H1 (cell line): Measurements from ENCODE around the gene SLC8A1. TPM values are rescaled to one million over a fixed set of nuclear protein-coding genes. Genes with fewer than 3 reads are reported as not detected.

ENCODE experiments used
- CTCF ChIA-PET: fragments of 300-600 bp; sonication (Branson Sonifier 250); formaldehyde crosslinking; loops from one replicate; lab custom pipeline; 2021; ENCODE audit not compliant: partially characterized antibody; lab: Charles Lee
- POLR2A ChIA-PET: fragments of 300-600 bp; sonication (Branson Sonifier 250); formaldehyde crosslinking; loops from one replicate; lab custom pipeline; 2021; ENCODE audit warnings: inconsistent platforms; ENCODE audit not compliant: partially characterized antibody; lab: Charles Lee
- DNase-seq, 2 experiments: peaks; one replicate each; pipeline versions ENCODE4 v3.0.0 to v3.0.0-alpha.2; 2010 to 2022; ENCODE audit warnings: low spot score in 2 of 2, low read depth in 1 of 2, mixed read lengths in 1 of 2
- FAIRE-seq: peaks from 2 replicates; lab custom pipeline; 2011; peaks lifted over from hg19 to GRCh38; lab: Jason Lieb, UNC
- H2AFZ ChIP-seq: 2 replicates; pipeline ENCODE4 v1.8.1; 2012; ENCODE audit warnings: low read length, inconsistent platforms
- H2AK5ac ChIP-seq: 2 replicates; pipeline ENCODE4 v1.6.1; 2013; ENCODE audit warnings: low read depth, low read length
- H2BK120ac ChIP-seq: replicated peaks from 2 replicates; pipeline ENCODE3; 2013; ENCODE audit warnings: low read depth, low read length, inconsistent platforms
- H2BK12ac ChIP-seq: 2 replicates; pipeline ENCODE4 v1.6.1; 2013; ENCODE audit warnings: low read depth, low read length
- H2BK15ac ChIP-seq: 2 replicates; pipeline ENCODE4 v1.6.1; 2013; ENCODE audit warnings: low read length
- H2BK20ac ChIP-seq: 2 replicates; pipeline ENCODE4 v1.6.1; 2013; ENCODE audit warnings: low read length
- H2BK5ac ChIP-seq: 2 replicates; pipeline ENCODE4 v1.6.1; 2013; ENCODE audit warnings: low read depth, low read length
- H3K14ac ChIP-seq: 2 replicates; pipeline ENCODE4 v1.6.1; 2013; ENCODE audit warnings: inconsistent platforms; ENCODE audit not compliant: insufficient read length
- H3K18ac ChIP-seq: 2 replicates; pipeline ENCODE4 v1.6.1; 2013; ENCODE audit warnings: low read length; ENCODE audit errors: extremely low read depth
- H3K23ac ChIP-seq: 2 replicates; pipeline ENCODE4 v1.6.1; 2013; ENCODE audit warnings: inconsistent platforms; ENCODE audit not compliant: insufficient read length
- H3K23me2 ChIP-seq: 2 replicates; pipeline ENCODE4 v1.6.1; 2013; ENCODE audit warnings: low read depth, low read length
- H3K27ac ChIP-seq: 2 replicates; pipeline ENCODE4 v1.6.1; 2011; ENCODE audit warnings: low read depth, low read length, inconsistent platforms
- H3K27me3 ChIP-seq, 4 experiments: replicated peaks in 1 of 4; 1 replicate in 1 of 4; 2 replicates in 3 of 4; pipeline versions ENCODE4 v1.6.1 to v1.8.1; 2011 to 2013; ENCODE audit warnings: low read length in 3 of 4, mild to moderate bottlenecking in 3 of 4, inconsistent platforms in 2 of 4, mixed read lengths in 2 of 4, moderate library complexity in 1 of 4; ENCODE audit not compliant: control insufficient read depth in 3 of 4, insufficient read depth in 3 of 4; ENCODE audit errors: extremely low read depth in 1 of 4
- H3K36me3 ChIP-seq, 4 experiments: 2 replicates each; pipeline versions ENCODE4 v1.6.1 to v1.8.1; 2011 to 2013; ENCODE audit warnings: mild to moderate bottlenecking in 4 of 4, low read length in 3 of 4, moderate library complexity in 2 of 4, control low read depth in 1 of 4, inconsistent platforms in 1 of 4; ENCODE audit not compliant: insufficient read depth in 4 of 4, control insufficient read depth in 2 of 4
- H3K4ac ChIP-seq: replicated peaks from 2 replicates; pipeline ENCODE3; 2013; ENCODE audit warnings: low read length, low read depth, mixed read lengths, inconsistent platforms; ENCODE audit not compliant: insufficient read length
- H3K4me1 ChIP-seq, 4 experiments: replicated peaks in 1 of 4; 1 replicate in 1 of 4; 2 replicates in 3 of 4; pipeline versions ENCODE4 v1.6.1 to v1.8.1; 2011 to 2013; ENCODE audit warnings: low read length in 3 of 4, inconsistent platforms in 2 of 4, mixed read lengths in 1 of 4; ENCODE audit not compliant: insufficient read depth in 4 of 4, control insufficient read depth in 3 of 4
- H3K4me2 ChIP-seq, 2 experiments: 2 replicates each; pipeline versions ENCODE4 v1.6.1 to v1.8.1; 2011 to 2013; ENCODE audit warnings: low read depth in 2 of 2, low read length in 2 of 2, control low read depth in 1 of 2, inconsistent platforms in 1 of 2, mild to moderate bottlenecking in 1 of 2; ENCODE audit not compliant: insufficient read depth in 1 of 2
- H3K4me3 ChIP-seq, 4 experiments: fragments of 200-600, 300-600 bp in 1 of 4; sonication (generic), shearing (Covaris generic), sonication (Bioruptor Twin) in 1 of 4; 2 replicates each; pipeline versions ENCODE4 v1.5.1 to v1.8.1; 2011 to 2016; ENCODE audit warnings: low read length in 4 of 4, low read depth in 3 of 4, control low read depth in 2 of 4, inconsistent platforms in 2 of 4, mild to moderate bottlenecking in 2 of 4, mixed read lengths in 1 of 4, moderate library complexity in 1 of 4; ENCODE audit not compliant: insufficient read depth in 2 of 4; ENCODE audit errors: extremely low read depth in 1 of 4
- H3K56ac ChIP-seq: replicated peaks from 2 replicates; pipeline ENCODE3; 2013; ENCODE audit warnings: low read depth, mild to moderate bottlenecking, mixed read lengths, low read length, inconsistent platforms; ENCODE audit not compliant: insufficient read length
- H3K79me1 ChIP-seq: 2 replicates; pipeline ENCODE4 v1.6.1; 2013; ENCODE audit warnings: low read depth, low read length, control low read depth
- H3K79me2 ChIP-seq, 2 experiments: 2 replicates each; pipeline versions ENCODE4 v1.6.1 to v1.8.1; 2012 to 2013; ENCODE audit warnings: low read length in 2 of 2, mild to moderate bottlenecking in 2 of 2, inconsistent platforms in 1 of 2; ENCODE audit not compliant: insufficient read depth in 2 of 2, control insufficient read depth in 1 of 2
- H3K9ac ChIP-seq, 4 experiments: replicated peaks in 1 of 4; 1 replicate in 1 of 4; 2 replicates in 3 of 4; pipeline versions ENCODE4 v1.6.1 to v1.8.1; 2011 to 2013; ENCODE audit warnings: low read depth in 3 of 4, low read length in 3 of 4, control low read depth in 2 of 4, mild to moderate bottlenecking in 2 of 4, moderate library complexity in 2 of 4, inconsistent platforms in 1 of 4; ENCODE audit errors: extremely low read depth in 1 of 4
- H3K9me3 ChIP-seq, 2 experiments: 2 replicates each; pipeline versions ENCODE4 v1.6.1 to v1.8.1; 2012 to 2013; ENCODE audit warnings: mild to moderate bottlenecking in 2 of 2, moderate library complexity in 2 of 2, control low read depth in 1 of 2, inconsistent platforms in 1 of 2, low read depth in 1 of 2, low read length in 1 of 2, mixed read lengths in 1 of 2; ENCODE audit not compliant: insufficient read depth in 2 of 2
- H4K20me1 ChIP-seq, 2 experiments: replicated peaks in 1 of 2; 2 replicates each; pipeline versions ENCODE3 to v1.8.1; 2011 to 2013; ENCODE audit warnings: inconsistent platforms in 2 of 2, low read length in 2 of 2, mild to moderate bottlenecking in 1 of 2; ENCODE audit not compliant: insufficient read depth in 2 of 2, control insufficient read depth in 1 of 2
- H4K5ac ChIP-seq: 2 replicates; pipeline ENCODE4 v1.6.1; 2013; ENCODE audit warnings: low read length, low read depth, mixed read lengths, inconsistent platforms; ENCODE audit not compliant: insufficient read length
- H4K8ac ChIP-seq: 2 replicates; pipeline ENCODE4 v1.8.0; 2013; ENCODE audit warnings: mild to moderate bottlenecking, moderate library complexity, low read length, inconsistent platforms; ENCODE audit not compliant: insufficient read depth; ENCODE audit errors: extremely low read depth
- H4K91ac ChIP-seq: replicated peaks from 2 replicates; pipeline ENCODE3; 2013; ENCODE audit warnings: low read length, mixed read lengths, inconsistent platforms; ENCODE audit not compliant: insufficient read length
- ATF3 ChIP-seq: IDR thresholded peaks from 2 replicates; pipeline ENCODE4 v1.6.1; 2011; ENCODE audit warnings: low read depth, mild to moderate bottlenecking, low read length; ENCODE audit not compliant: insufficient read depth
- CHD2 ChIP-seq: IDR thresholded peaks from 2 replicates; pipeline ENCODE4 v1.6.1; 2012; ENCODE audit warnings: low read length, improper control_type of control experiment
- FOSL1 ChIP-seq: IDR thresholded peaks from 2 replicates; pipeline ENCODE4 v1.6.1; 2011; ENCODE audit warnings: mild to moderate bottlenecking, low read depth, low read length, moderate library complexity; ENCODE audit not compliant: insufficient read depth
- GABPA ChIP-seq: IDR thresholded peaks from 2 replicates; pipeline ENCODE4 v1.6.1; 2011; ENCODE audit warnings: mild to moderate bottlenecking, low read length, moderate library complexity, borderline replicate concordance; ENCODE audit not compliant: insufficient read depth
- HDAC6 ChIP-seq: IDR thresholded peaks from one replicate; pipeline ENCODE4 v1.7.1; 2012; ENCODE audit warnings: low read depth, mild to moderate bottlenecking, inconsistent platforms, low read length, moderate library complexity
- MAFK ChIP-seq: IDR thresholded peaks from 2 replicates; pipeline ENCODE4 v1.6.1; 2012; ENCODE audit warnings: low read depth, mild to moderate bottlenecking, improper control_type of control experiment, low read length
- MAX ChIP-seq: IDR thresholded peaks from 2 replicates; pipeline ENCODE4 v1.6.1; 2012; ENCODE audit warnings: inconsistent platforms
- WGBS, 2 experiments: shearing (Covaris generic) in 1 of 2; methylation state at CpG; one replicate each; pipeline versions ENCODE4 v1.1.6 to v1.1.7; 2013 to 2015; ENCODE audit warnings: low lambda C conversion rate in 2 of 2, mixed read lengths in 2 of 2, inconsistent platforms in 1 of 2, low coverage in 1 of 2, missing lambda C conversion rate in 1 of 2; ENCODE audit not compliant: insufficient replicate concordance in 2 of 2, insufficient coverage in 1 of 2, insufficient read length in 1 of 2; ENCODE audit errors: extremely low coverage in 1 of 2, missing lambda C conversion rate in 1 of 2; 5-methylcytosine and 5-hydroxymethylcytosine counted together
- polyA plus RNA-seq, 7 experiments: library from polyadenylated mRNA; depleted of rRNA in 3 of 7; stranded (reverse) in 5 of 7; unstranded in 2 of 7; fragments of >200 nt in 5 of 7; fragments of 200-250 nt in 2 of 7; gene quantifications; 1 replicate in 5 of 7; 2 replicates in 1 of 7; 4 replicates in 1 of 7; pipeline versions ENCODE4 v1.2.1 to v1.2.3, GENCODE V29; 2011 to 2013; ENCODE audit warnings: missing spikeins in 2 of 7, mixed read lengths in 2 of 7
- total RNA-seq: library from RNA; stranded (reverse); fragmentation: NEBNext Ultra II Directional; extraction: Animal tissue kit (Norgen Biotek cat#: 25700); gene quantifications from 2 replicates; pipeline ENCODE4 v1.2.1, GENCODE V29; 2021

The SLC8A1 gene
- total and polyA plus RNA-seq, 2 of the 8 experiments (the other 6 are each of a cell fraction or from before 2014, with no cell fraction given) = 0.68 to 3.6 TPM

DNA sequence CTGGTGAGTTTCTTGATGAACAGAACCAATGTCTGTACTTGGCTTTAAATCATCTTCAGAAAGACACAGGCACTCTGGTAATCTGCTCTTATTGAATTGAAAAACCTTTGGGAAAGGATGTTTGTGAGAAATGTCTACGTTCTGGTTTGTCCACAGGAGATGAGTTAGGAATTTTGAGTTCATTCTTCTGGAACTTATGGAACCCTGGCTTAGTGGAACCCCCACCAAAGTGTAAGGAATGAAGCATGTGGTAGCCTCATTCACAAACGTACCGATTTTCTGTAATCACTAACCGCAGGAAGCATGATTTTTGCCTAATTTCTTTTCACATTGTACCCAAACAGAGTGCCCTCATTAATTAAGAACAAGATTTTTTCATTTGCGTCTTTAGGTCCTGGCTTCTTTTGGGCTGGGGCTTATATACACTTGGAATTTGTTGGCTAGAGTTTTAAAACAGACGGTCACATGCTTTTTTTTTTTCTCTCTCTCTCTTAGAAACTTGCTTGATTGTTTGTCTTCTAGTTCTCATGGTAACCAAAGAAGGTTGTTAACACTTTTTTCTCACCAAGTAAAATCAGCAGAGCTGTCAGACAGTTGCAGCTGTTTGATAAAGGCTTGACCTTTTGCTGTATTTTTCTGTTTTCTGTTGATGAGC lies 358.7 kb downstream of the SLC8A1 start:
- H4K91ac ChIP-seq = no peak overlapping the region
- H3K56ac ChIP-seq = no peak overlapping the region
- H3K4me3 ChIP-seq = no peak overlapping the region
- H4K8ac ChIP-seq = no peak overlapping the region
- no peak overlapping the region for H2BK120ac ChIP-seq
- no peak overlapping the region for H3K23ac ChIP-seq
- H2BK5ac ChIP-seq = no peak overlapping the region
- H3K14ac ChIP-seq = no peak overlapping the region
- DNase-seq (no peak), FAIRE-seq (no peak)
- H4K5ac ChIP-seq = no peak overlapping the region
- no peak overlapping the region for H2BK15ac ChIP-seq
- WGBS, 2 experiments = 89% methylated on average over 6 of the region's 6 CpGs; no CpG with 5 or more reads in 1 of the 2 experiments
- H3K36me3 ChIP-seq = no peaks in the 10 kb centered on the region
- TF ChIP-seq GABPA (no peak), CHD2 (no peak), ATF3 (no peak), MAFK (no peak), MAX (no peak), HDAC6 (no peak), FOSL1 (no peak)
- peaks cover 0 to 2% (median 0%) of the 10 kb centered on the region in 4 experiments; a peak in 1 of 7 replicates for H3K4me1 ChIP-seq
- H4K20me1 ChIP-seq = no peaks in the 10 kb centered on the region
- H3K23me2 ChIP-seq = no peaks in the 10 kb centered on the region
- no peak overlapping the region for H3K4ac ChIP-seq
- no peak overlapping the region for H2AK5ac ChIP-seq
- no peak overlapping the region for H2BK20ac ChIP-seq
- POLR2A ChIA-PET = no interaction called here
- no peaks in the 10 kb centered on the region for H3K79me1 ChIP-seq
- H3K4me2 ChIP-seq = no peak overlapping the region
- H3K27me3 ChIP-seq = no peaks in the 10 kb centered on the region
- no peaks in the 10 kb centered on the region for H3K9me3 ChIP-seq
- H2AFZ ChIP-seq = peak overlapping the region; percentile 90
- no peak overlapping the region for H3K18ac ChIP-seq
- CTCF ChIA-PET = interaction anchor here (0.7 kb wide), 1 partner anchor 30 kb away, joined by 3 read pairs; no protein-coding TSS in a partner anchor
- H2BK12ac ChIP-seq = no peak overlapping the region
- no peak overlapping the region for H3K9ac ChIP-seq
- no peaks in the 10 kb centered on the region for H3K79me2 ChIP-seq
- H3K27ac ChIP-seq = no peak overlapping the region
